ENCODE measurements around the gene SLC35G6.

SLC35G6 gene

DNA sequence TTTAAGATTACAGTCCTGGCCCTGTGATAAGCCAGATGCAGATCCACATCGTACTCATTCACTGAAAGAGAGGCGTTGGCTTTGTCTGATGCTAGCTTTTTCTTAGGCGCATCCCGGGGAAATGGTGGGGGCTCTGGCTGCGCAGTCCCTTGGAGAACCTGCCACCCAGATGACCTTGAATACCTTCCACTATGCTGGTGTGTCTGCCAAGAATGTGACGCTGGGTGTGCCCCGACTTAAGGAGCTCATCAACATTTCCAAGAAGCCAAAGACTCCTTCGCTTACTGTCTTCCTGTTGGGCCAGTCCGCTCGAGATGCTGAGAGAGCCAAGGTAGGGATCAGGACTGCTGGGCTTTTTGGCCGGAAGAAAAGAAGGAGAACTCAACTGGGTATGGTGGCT lies 26.9 kb downstream of the SLC35G6 start:
- DNase-seq = no peak

GRCh38 chr17:7508846-7509245 lies 27.6 kb downstream of the SLC35G6 start:
- DNase-seq = no peak

- DNase-seq = no peak
Observed at GRCh38 chr17:7509937-7510336, 28.7 kb downstream of the SLC35G6 start.

GRCh38 chr17:7511108-7511507 lies 29.9 kb downstream of the SLC35G6 start:
- DNase-seq = no peak

DNA sequence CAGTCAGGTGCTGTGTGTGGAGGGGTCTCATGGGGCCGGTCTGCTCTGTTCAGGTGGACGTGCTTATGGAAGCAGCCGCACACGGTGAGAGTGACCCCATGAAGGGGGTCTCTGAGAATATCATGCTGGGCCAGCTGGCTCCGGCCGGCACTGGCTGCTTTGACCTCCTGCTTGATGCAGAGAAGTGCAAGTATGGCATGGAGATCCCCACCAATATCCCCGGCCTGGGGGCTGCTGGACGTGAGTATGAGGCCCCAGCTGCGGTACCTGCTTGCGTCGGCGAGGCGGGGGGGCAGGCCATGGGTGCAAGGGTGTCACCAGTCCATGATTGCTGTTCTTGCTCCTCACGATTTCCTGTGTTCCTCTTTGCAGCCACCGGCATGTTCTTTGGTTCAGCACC lies 30.9 kb downstream of the SLC35G6 start:
- no peak for DNase-seq

DNA sequence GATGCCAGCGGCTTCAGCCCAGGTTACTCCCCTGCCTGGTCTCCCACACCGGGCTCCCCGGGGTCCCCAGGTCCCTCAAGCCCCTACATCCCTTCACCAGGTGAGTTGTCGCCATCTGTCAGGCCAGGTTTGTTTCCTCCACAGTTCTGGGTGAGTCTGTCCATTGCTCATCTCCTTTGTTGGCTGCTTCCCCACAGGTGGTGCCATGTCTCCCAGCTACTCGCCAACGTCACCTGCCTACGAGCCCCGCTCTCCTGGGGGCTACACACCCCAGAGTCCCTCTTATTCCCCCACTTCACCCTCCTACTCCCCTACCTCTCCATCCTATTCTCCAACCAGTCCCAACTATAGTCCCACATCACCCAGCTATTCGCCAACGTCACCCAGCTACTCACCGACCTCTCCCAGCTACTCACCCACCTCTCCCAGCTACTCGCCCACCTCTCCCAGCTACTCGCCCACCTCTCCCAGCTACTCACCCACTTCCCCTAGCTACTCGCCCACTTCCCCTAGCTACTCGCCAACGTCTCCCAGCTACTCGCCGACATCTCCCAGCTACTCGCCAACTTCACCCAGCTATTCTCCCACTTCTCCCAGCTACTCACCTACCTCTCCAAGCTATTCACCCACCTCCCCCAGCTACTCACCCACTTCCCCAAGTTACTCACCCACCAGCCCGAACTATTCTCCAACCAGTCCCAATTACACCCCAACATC lies 31.7 kb downstream of the SLC35G6 start:
- DNase-seq = no peak

GRCh38 chr17:7513850-7514419 lies 32.7 kb downstream of the SLC35G6 start:
- no peak for DNase-seq

DNA sequence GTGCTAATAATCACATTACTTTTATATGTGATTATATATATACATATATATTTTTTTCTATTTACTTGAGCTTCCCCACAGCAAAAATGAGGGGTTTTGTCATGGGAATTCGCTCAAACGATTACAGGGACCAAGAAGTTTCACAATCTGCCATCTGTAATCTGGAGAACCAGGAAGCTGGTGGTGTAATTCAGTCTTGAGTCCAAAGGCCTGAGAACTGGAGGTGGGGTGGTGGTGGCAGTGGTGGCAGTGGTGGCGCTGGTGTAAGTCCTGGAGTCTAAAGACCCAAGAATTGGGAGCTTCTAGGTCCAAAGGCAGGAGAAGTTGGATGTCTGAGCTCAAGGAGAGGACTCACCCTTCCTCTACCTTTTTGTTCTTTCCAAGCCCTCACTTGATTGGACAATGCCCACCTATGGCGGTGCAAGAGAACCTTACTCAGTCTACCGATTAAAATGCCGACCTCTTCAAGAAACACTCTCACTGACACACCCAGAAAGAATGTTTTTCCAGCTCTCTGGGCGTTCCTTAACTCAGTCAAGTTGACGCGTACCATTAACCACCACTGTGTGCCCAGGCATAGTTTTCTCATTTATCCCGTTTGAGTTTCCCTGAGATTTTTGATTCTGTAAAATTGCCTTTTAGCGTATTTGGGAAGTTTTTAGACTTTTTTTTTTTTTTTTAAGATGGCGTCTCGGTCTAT lies 34.8 kb downstream of the SLC35G6 start:
- no peak for DNase-seq

DNA sequence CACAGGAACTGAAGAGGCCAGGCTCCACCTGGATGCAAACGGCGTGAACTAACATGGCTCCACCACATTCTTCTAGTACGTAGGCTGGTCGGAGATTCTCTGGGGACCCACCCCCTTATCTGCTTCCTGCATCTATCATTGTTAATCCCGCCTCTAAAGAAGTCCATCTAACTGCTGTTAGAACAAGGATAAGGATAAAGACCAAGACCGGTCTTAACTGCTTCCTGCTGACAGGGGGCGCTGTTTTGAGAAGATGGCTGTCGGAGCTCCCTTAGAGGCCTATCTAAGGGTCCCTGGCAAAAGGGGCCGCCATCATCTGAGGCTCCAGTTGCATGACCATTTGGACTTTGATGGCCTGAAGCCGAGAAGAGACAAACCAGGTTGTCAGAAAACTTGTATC lies 41.8 kb downstream of the SLC35G6 start:
- DNase-seq = no peak

DNA sequence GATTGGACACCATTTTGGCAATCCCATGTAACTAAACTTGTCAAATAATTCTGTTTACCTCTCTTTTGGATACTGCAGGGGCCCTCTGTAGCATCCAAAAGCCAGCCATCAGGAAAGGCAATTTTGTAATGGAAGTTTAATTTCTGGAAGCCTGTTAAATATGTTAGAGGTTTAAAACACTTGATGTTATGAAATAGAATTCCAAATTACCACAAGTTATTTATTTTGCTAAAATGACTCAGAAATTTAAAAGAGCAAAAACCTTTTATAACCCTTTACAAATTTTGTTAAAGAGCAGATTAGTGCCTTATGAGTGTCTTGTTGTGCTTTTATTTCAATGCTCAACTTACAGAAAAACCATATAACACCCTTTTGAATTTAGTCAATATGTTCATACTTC lies 47.6 kb downstream of the SLC35G6 start:
- no peak for DNase-seq

DNA sequence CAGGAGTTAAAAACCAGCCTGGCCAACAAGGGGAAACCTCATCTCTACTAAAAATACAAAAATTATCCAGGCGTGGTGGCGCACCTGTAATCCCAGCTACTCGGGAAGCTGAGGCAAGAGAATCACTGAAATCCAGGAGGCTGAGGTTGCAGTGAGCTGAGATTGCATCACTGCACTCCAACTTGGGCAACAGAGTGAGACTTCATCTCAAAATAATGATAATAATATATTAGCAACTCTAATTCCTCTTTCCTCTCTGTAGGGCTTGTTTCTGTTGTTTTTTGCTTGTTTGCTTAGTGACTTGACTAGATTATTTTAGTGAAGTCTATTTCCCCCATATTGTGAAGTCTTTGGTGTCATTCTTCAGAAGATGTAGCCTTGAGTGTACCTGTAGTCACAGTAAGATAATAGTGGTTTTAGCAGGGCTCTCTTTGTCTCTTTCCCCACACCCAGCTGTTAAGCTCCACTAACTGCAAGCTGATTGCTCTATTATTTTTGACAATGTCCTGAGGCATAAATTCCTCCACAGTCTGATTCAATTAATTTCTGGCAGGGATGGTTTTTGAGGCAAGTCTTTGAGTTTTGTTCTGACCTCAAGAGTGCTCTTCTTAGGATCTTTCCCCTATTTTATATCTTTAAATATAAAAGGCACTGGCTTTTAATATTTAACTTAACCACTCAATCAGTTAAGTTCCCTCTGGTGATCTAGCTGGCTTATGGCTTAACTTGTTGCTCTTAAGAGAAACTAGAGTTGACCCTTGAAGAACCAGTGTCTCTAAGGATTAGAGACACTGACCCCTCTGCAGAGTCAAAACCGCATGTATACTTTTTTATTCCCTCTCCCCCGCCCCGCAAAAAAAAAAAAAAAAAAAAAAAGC lies 49.0 kb downstream of the SLC35G6 start:
- DNase-seq = no peak

Measured in SIG-M5 (cell line).